DND-41 (cell line): Measurements from ENCODE around the gene CDK4.

Source experiments
- ATAC-seq: fragments of 200-7000 bp; cut with Tn5 transposase; 3 replicates; pipeline ENCODE4 v1.9.1; 2021; ENCODE audit warnings: low read depth; ENCODE audit not compliant: insufficient read depth
- DNase-seq: peaks from one replicate; pipeline ENCODE4 v3.0.0-alpha.2; 2020
- H2AFZ ChIP-seq: 2 replicates; pipeline ENCODE4 v1.6.0; 2012; ENCODE audit warnings: low read depth, low read length
- H3K27ac ChIP-seq: 2 replicates; pipeline ENCODE4 v1.5.1; 2012; ENCODE audit warnings: low read length, inconsistent platforms
- H3K27me3 ChIP-seq: fragments of 200-600 bp; sonication (generic); 2 replicates; pipeline ENCODE4 v1.6.0; 2012; ENCODE audit warnings: low read length, mild to moderate bottlenecking, inconsistent platforms; ENCODE audit not compliant: insufficient read depth, poor library complexity
- H3K36me3 ChIP-seq: 2 replicates; pipeline ENCODE4 v1.5.1; 2012; ENCODE audit warnings: low read length, inconsistent platforms; ENCODE audit not compliant: insufficient read depth
- H3K4me1 ChIP-seq: 2 replicates; pipeline ENCODE4 v1.5.1; 2012; ENCODE audit warnings: mild to moderate bottlenecking, low read length; ENCODE audit not compliant: insufficient read depth
- H3K4me2 ChIP-seq: 2 replicates; pipeline ENCODE4 v1.6.0; 2012; ENCODE audit warnings: mild to moderate bottlenecking, moderate library complexity, low read length, inconsistent platforms; ENCODE audit not compliant: insufficient read depth
- H3K4me3 ChIP-seq, 2 experiments: fragments of 200-600 bp in 1 of 2; shearing (Covaris generic) in 1 of 2; 2 replicates each; pipeline ENCODE4 v1.5.1; 2012 to 2016; ENCODE audit warnings: inconsistent platforms in 2 of 2, low read length in 2 of 2, mild to moderate bottlenecking in 2 of 2, low read depth in 1 of 2, moderate library complexity in 1 of 2
- H3K79me2 ChIP-seq: 2 replicates; pipeline ENCODE4 v1.6.0; 2012; ENCODE audit warnings: low read length, inconsistent platforms; ENCODE audit not compliant: insufficient read depth
- H3K9ac ChIP-seq: 2 replicates; pipeline ENCODE4 v1.6.0; 2012; ENCODE audit warnings: low read depth, mild to moderate bottlenecking, inconsistent platforms, low read length, moderate library complexity
- H3K9me3 ChIP-seq: 2 replicates; pipeline ENCODE4 v1.5.1; 2012; ENCODE audit warnings: low read length, moderate library complexity, mild to moderate bottlenecking, inconsistent platforms; ENCODE audit not compliant: insufficient read depth, severe bottlenecking
- H4K20me1 ChIP-seq: 2 replicates; pipeline ENCODE4 v1.6.0; 2012; ENCODE audit warnings: low read length; ENCODE audit not compliant: insufficient read depth
- EZH2 ChIP-seq: IDR thresholded peaks from 3 replicates; pipeline ENCODE4 v1.6.1; 2012; ENCODE audit warnings: borderline replicate concordance, low read depth, mild to moderate bottlenecking, moderate library complexity, low read length, inconsistent platforms; ENCODE audit not compliant: severe bottlenecking
- TF ChIP-seq, protein P1 (sequence below): IDR thresholded peaks from 2 replicates; pipeline ENCODE4 v1.5.1; 2012; ENCODE audit warnings: borderline replicate concordance, low read length, moderate library complexity, mild to moderate bottlenecking; ENCODE audit not compliant: poor library complexity, severe bottlenecking; ENCODE audit errors: extremely low read depth

CDK4 gene

DNA sequence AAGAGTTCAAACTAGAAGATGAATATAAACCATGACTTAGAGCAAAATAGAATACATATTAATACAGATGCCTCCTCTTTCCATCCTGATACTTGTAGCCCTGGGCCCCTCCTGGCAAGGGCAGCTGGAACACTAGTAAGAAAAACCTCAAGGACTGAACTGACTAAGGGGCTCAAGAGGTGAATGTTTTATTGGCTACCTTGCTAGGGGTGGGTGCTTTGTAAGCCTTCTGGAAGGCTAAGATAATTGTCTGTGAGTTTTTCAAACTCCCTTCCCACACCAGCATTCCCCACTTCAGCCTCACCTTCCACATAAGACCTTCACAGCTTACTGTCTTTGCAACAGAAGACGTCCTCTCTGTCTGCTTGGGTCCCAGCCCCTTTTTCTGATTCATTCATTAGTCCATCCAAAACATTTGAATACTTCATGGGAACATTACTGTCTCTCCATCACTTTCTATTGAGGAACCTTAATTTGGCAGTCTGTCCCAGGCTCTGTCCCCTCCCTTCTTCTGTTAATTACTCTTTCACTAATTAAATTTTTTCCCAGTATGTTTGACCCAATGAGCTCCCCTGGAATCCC, 1.7 kb upstream of the CDK4 start:
- H3K4me1 ChIP-seq: peaks cover 57% of the 10 kb centered on the region
- H3K4me3 ChIP-seq: peak overlapping the region in 1 of 2 experiments; percentile 68; a peak in 1 of 4 replicates
- H3K4me2 ChIP-seq: peak overlapping the region; percentile 80; the same call in 1 of the 2 replicates
- peak overlapping the region; percentile 29; the same call in 1 of the 2 replicates for H3K9ac ChIP-seq
- H3K79me2 ChIP-seq: peaks cover 52% of the 10 kb centered on the region
- no peak for ATAC-seq
- no peak for DNase-seq
- H2AFZ ChIP-seq: peak overlapping the region; percentile 71; the same call in 1 of the 2 replicates
- TF ChIP-seq EZH2: no peak
- peaks cover 36% of the 10 kb centered on the region for H4K20me1 ChIP-seq
- peaks cover 50% of the 10 kb centered on the region for H3K36me3 ChIP-seq
- H3K27me3 ChIP-seq: no peaks in the 10 kb centered on the region
- H3K9me3 ChIP-seq: no peaks in the 10 kb centered on the region
- H3K27ac ChIP-seq: no peak overlapping the region; the same call in 1 of the 2 replicates

DNA sequence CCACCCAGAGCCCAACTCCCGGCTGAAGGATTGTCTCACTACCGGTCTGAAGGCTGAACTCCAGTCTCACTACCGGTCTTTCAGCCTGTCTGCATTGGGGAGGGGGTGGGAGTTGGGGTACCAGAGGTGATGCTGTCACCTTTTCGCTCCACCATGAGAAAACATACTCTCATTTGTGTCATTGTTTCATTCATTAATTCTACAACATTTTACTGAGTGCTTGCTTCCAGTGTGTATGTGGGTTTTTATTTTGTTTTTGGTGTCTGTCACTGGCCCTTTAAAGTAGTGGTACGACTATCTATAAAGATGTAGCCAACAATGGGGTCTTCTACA, 524 bp upstream of the CDK4 start:
- Histone ChIP-seq H3K4me3 (peak overlapping the region in 1 of 2 experiments; percentile 85; a peak in 2 of 4 replicates), H3K36me3 (peaks cover 50% of the 10 kb centered on the region), H3K4me2 (peak overlapping the region; percentile 93), H3K4me1 (peaks cover 57% of the 10 kb centered on the region), H3K9me3 (no peaks in the 10 kb centered on the region), H3K9ac (peak overlapping the region; percentile 34), H3K79me2 (peaks cover 52% of the 10 kb centered on the region), H2AFZ (peak overlapping the region; percentile 54), H3K27me3 (no peaks in the 10 kb centered on the region), H3K27ac (peak overlapping the region; percentile 69), H4K20me1 (peaks cover 26% of the 10 kb centered on the region)
- no peak for DNase-seq
- ATAC-seq: no peak
- no peak for TF ChIP-seq EZH2
- TF ChIP-seq, protein P1, sequence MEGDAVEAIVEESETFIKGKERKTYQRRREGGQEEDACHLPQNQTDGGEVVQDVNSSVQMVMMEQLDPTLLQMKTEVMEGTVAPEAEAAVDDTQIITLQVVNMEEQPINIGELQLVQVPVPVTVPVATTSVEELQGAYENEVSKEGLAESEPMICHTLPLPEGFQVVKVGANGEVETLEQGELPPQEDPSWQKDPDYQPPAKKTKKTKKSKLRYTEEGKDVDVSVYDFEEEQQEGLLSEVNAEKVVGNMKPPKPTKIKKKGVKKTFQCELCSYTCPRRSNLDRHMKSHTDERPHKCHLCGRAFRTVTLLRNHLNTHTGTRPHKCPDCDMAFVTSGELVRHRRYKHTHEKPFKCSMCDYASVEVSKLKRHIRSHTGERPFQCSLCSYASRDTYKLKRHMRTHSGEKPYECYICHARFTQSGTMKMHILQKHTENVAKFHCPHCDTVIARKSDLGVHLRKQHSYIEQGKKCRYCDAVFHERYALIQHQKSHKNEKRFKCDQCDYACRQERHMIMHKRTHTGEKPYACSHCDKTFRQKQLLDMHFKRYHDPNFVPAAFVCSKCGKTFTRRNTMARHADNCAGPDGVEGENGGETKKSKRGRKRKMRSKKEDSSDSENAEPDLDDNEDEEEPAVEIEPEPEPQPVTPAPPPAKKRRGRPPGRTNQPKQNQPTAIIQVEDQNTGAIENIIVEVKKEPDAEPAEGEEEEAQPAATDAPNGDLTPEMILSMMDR: no peak

DNA sequence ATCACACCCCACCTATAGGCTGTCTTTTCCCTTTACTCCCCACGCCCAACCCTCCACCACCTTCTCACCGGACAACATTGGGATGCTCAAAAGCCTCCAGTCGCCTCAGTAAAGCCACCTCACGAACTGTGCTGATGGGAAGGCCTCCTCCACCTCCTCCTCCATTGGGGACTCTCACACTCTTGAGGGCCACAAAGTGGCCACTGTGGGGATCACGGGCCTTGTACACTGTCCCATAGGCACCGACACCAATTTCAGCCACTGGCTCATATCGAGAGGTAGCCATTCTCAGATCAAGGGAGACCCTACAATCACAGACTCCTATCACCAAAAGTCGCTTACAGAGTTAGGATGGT, 700 bp downstream of the CDK4 start:
- peak overlapping the region; percentile 99 for H3K9ac ChIP-seq
- DNase-seq (no peak), ATAC-seq (no peak)
- H3K36me3 ChIP-seq: peaks cover 50% of the 10 kb centered on the region
- peaks cover 20% of the 10 kb centered on the region for H4K20me1 ChIP-seq
- no peaks in the 10 kb centered on the region for H3K9me3 ChIP-seq
- peak overlapping the region; percentile 73 to 85 for H3K4me3 ChIP-seq
- H3K27me3 ChIP-seq: no peaks in the 10 kb centered on the region
- peak overlapping the region; percentile 93 for H3K4me2 ChIP-seq
- peak overlapping the region; percentile 94 for H3K27ac ChIP-seq
- peaks cover 45% of the 10 kb centered on the region for H3K79me2 ChIP-seq
- H2AFZ ChIP-seq: peak overlapping the region; percentile 89
- TF ChIP-seq, protein P1: no peak
- TF ChIP-seq EZH2: no peak
- peaks cover 52% of the 10 kb centered on the region for H3K4me1 ChIP-seq

DNA sequence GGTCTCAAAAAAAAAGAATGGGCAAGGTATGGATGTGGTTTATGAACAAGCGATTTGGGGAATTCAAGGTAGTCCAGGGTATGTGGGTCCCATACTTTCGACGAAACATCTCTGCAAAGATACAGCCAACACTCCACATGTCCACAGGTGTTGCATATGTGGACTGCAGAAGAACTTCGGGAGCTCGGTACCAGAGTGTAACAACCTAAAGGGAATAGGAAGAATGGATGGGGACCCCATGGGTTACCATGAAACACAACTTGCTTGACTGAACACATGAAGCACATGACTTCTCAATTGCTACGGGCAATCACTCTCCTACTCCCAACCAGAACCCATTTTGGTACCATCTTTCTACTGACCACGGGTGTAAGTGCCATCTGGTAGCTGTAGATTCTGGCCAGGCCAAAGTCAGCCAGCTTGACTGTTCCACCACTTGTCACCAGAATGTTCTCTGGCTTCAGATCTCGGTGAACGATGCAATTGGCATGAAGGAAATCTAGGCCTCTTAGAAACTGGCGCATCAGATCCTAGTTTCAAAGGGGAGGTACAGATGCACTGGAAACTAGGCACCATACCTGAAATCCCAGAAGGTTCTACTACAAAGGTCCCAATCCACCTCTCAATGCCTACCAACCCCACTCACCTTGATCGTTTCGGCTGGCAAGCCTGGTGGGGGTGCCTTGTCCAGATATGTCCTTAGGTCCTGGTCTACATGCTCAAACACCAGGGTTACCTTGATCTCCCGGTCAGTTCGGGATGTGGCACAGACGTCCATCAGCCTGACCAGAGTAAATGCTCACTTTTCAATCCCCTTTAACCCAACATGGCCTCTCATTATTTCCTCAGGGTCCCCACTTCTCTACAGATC, 1.3 kb downstream of the CDK4 start:
- DNase-seq (no peak), ATAC-seq (no peak)
- peak overlapping the region; percentile 73 to 85; a peak in 3 of 4 replicates for H3K4me3 ChIP-seq
- H3K27ac ChIP-seq: peak overlapping the region; percentile 94
- peaks cover 52% of the 10 kb centered on the region for H3K4me1 ChIP-seq
- peak overlapping the region; percentile 99 for H3K9ac ChIP-seq
- no peak overlapping the region for H2AFZ ChIP-seq
- TF ChIP-seq, protein P1: no peak
- no peak for TF ChIP-seq EZH2
- no peaks in the 10 kb centered on the region for H3K27me3 ChIP-seq
- H3K9me3 ChIP-seq: no peaks in the 10 kb centered on the region
- peaks cover 18% of the 10 kb centered on the region for H4K20me1 ChIP-seq
- H3K36me3 ChIP-seq: peaks cover 51% of the 10 kb centered on the region
- H3K79me2 ChIP-seq: peaks cover 39% of the 10 kb centered on the region
- peak overlapping the region; percentile 93 for H3K4me2 ChIP-seq
